Right cardiac atrium (tissue), 5 donors: ENCODE measurements around the gene TMEM222. TPM values are rescaled to one million over a fixed set of nuclear protein-coding genes. Genes with fewer than 3 reads are reported as not detected.
"Not testable (repeated sequence)": the region's sequence is repeated elsewhere in the genome, so short reads cannot be mapped to it uniquely, and the experiment has no call there.

ENCODE experiments used
- ATAC-seq, 2 donors: fragments of 200-7000 bp; cut with Tn5 transposase; one replicate each; pipeline versions ENCODE4 v1.8.0 to v1.9.1; 2020; ENCODE audit warnings: moderate library complexity in 2 of 2, mild to moderate bottlenecking in 1 of 2
- DNase-seq, 3 donors: peaks; one replicate each; pipeline ENCODE4 v3.0.0-alpha.2; 2020
- H3K27ac ChIP-seq: one replicate; pipeline ENCODE4 v1.5.1; 2013; ENCODE audit warnings: mild to moderate bottlenecking, low read length, control low read depth, moderate library complexity
- H3K27me3 ChIP-seq: one replicate; pipeline ENCODE4 v1.6.1; 2013; ENCODE audit not compliant: control insufficient read depth, insufficient read depth
- H3K4me1 ChIP-seq: one replicate; pipeline ENCODE4 v1.6.1; 2013; ENCODE audit warnings: low read length; ENCODE audit not compliant: control insufficient read depth, insufficient read depth
- H3K4me3 ChIP-seq: one replicate; pipeline ENCODE4 v1.5.1; 2013; ENCODE audit warnings: low read length, control low read depth
- H3K9me3 ChIP-seq: one replicate; pipeline ENCODE4 v1.6.1; 2013; ENCODE audit warnings: low read length; ENCODE audit not compliant: control insufficient read depth
- WGBS: extraction: QIAGEN DNeasy Blood & Tissue Kit; methylation state at CpG from one replicate; pipeline ENCODE4 v1.1.7; 2013; 5-methylcytosine and 5-hydroxymethylcytosine counted together
- intact Hi-C, 4 donors: fragments of 100-400 bp; cut with DNase I; formaldehyde crosslinking; loops; one replicate each; pipeline versions ENCODE4 v1.11.0 to v1.14.0; 2022 to 2023
- long read RNA-seq, 4 donors: library from polyadenylated mRNA; unstranded; transcript quantifications; one replicate each; pipeline ENCODE4 v2.0.0, GENCODE V29; 2020 to 2021
- polyA plus RNA-seq: library from polyadenylated mRNA; stranded (reverse); fragments of 200-250 nt; gene quantifications from one replicate; pipeline ENCODE4 v1.2.3, GENCODE V29; 2013
- total RNA-seq, 4 donors: library from RNA; stranded (reverse); fragmentation: NEBNext Ultra II Directional; extraction: Animal tissue kit (Norgen Biotek cat#: 25700); gene quantifications; one replicate each; pipeline ENCODE4 v1.2.1, GENCODE V29; 2021
- donor health status: healthy with polysubstance abuse.
- donor health status: DM: no; HTN: yes; CAD: no.
- donor health status: DM: no; HTN: no; CAD: no.
- donor health status: DM: no; HTN: yes; CAD: no; lungs with severe emphysema.
- donor health status: DM: yes; HTN: yes; CAD: no.

The TMEM222 gene
- total RNA-seq (10 to 100 TPM; 20.8 to 29.5 (median 27.1) TPM), polyA plus RNA-seq (26.9 TPM)
- long read RNA-seq, donor 1, transcript TMEM222-211 (6 exons, 1,613 nt): major isoform, 33 of 45 reads
- long read RNA-seq, donor 1, partial matches to known transcripts: 3 of 45 reads
- long read RNA-seq, donor 1, other reads (novel, unspliced or antisense): 4 of 45 reads
- long read RNA-seq, donor 2, transcript TMEM222-211 (6 exons, 1,613 nt): major isoform, 12 of 21 reads
- long read RNA-seq, donor 2, partial matches to known transcripts: 1 of 21 reads
- long read RNA-seq, donor 2, other reads (novel, unspliced or antisense): 3 of 21 reads
- long read RNA-seq, donor 3, transcript TMEM222-211 (6 exons, 1,613 nt): major isoform, 115 of 135 reads
- long read RNA-seq, donor 3, transcript TMEM222-202 (7 exons, 1,665 nt): minor isoform, 12 of 135 reads
- long read RNA-seq, donor 3, partial matches to known transcripts: 1 of 135 reads
- long read RNA-seq, donor 3, other reads (novel, unspliced or antisense): 4 of 135 reads
- long read RNA-seq, donor 4, transcript TMEM222-211 (6 exons, 1,613 nt): major isoform, 26 of 27 reads
- long read RNA-seq, donor 4, partial matches to known transcripts: 0 of 27 reads
- long read RNA-seq, donor 4, other reads (novel, unspliced or antisense): 1 of 27 reads

DNA sequence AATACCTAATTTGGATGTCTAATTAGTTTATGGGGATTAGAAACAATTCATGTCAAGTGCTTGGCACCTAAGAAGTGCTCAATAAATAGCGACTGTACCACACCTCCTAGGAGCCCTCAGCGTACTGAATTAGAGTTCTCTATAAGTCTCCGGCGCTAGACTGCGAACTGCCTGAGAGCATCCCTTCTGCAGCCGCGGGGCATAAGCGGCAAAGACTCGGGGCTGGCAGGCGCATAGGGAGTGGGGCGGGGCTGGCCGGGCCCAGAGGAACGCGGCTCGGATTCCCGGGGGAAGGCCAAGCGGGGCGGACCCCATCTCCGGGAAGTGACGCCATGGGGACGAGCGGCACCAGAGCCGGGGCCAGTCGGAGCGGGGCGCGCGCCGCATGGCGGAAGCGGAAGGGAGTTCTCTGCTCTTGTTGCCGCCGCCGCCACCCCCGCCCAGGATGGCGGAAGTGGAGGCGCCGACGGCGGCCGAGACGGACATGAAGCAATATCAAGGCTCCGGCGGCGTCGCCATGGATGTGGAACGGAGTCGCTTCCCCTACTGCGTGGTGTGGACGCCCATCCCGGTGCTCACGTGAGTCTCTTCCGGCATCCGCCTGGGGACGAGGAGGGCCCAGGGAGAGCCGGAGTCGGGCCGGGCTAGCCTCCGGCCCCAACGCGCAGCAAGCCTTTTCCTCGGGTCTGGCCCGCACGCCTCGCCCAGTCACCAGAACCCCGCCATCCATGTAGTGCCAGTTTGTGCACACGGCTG, at the start of gene TMEM222:
Gene TMEM222, plus strand, starts transcription at position 351 of the 756 bp plus-strand sequence. Its CDS starts 35 bp downstream, at position 386.
- DNase-seq: peak; percentile 98 to 99 (median 99)
- no peaks in the 10 kb centered on the region for H3K27me3 ChIP-seq
- peak within 1 kb of the TSS; percentile 88 for H3K27ac ChIP-seq
- peak within 1 kb of the TSS; percentile 69 for H3K4me3 ChIP-seq
- WGBS: under 1% methylated on average over 67 of the region's 67 CpGs
- peak; percentile 98 to 99 for ATAC-seq
- H3K9me3 ChIP-seq: no peaks in the 10 kb centered on the region
- intact Hi-C loops: no loop called here
- H3K4me1 ChIP-seq: no peaks in the 10 kb centered on the region

GRCh38 chr1:27274204-27274603, 47.8 kb upstream of the TMEM222 start:
- Histone ChIP-seq H3K27ac (no peak overlapping the region), H3K27me3 (no peaks in the 10 kb centered on the region), H3K4me3 (no peak overlapping the region), H3K9me3 (no peaks in the 10 kb centered on the region), H3K4me1 (no peaks in the 10 kb centered on the region)
- WGBS: 93% methylated on average over 1 of the region's 1 CpG
- intact Hi-C loops: no loop called here
- ATAC-seq: no peak
- DNase-seq: no peak

GRCh38 chr1:27275696-27276095, 46.3 kb upstream of the TMEM222 start:
- Histone ChIP-seq H3K27me3 (no peaks in the 10 kb centered on the region), H3K27ac (no peak overlapping the region), H3K9me3 (no peaks in the 10 kb centered on the region), H3K4me1 (no peaks in the 10 kb centered on the region), H3K4me3 (no peak overlapping the region)
- intact Hi-C loops: no loop called here
- DNase-seq (no peak), ATAC-seq (no peak)
- WGBS: 60% methylated on average over 3 of the region's 3 CpGs

- ATAC-seq (peak; percentile 75 to 90), DNase-seq (peak; percentile 85 to 96 (median 89))
- Histone ChIP-seq H3K27ac (no peak overlapping the region), H3K4me3 (no peak overlapping the region), H3K27me3 (no peaks in the 10 kb centered on the region), H3K9me3 (no peaks in the 10 kb centered on the region), H3K4me1 (no peaks in the 10 kb centered on the region)
- intact Hi-C loops: loop anchor here (2.0 to 10.0 kb wide), 7 partner anchors 87 to 242 kb away; no protein-coding TSS in a partner anchor
- 49% methylated on average over 11 of the region's 11 CpGs for WGBS
Measured at GRCh38 chr1:27284425-27285273, 37.3 kb upstream of the TMEM222 start.

DNA sequence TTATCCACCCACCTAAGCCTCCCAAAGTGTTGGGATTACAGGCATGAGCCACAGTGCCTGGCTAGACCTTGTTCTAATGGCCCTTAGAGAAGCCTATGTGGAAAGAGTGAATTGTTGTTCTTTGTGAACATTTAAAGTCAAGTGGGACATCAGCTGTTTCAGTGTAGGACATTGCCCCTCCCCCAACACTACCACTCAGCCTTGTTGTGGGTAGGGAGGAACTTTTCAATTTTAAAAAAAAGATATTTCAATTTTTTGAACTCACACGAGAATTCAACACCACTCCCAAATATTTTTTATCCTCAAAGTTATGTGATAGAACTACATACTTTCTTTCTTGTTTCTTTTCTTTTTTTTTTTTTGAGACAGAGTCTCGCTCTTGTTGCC, 36.7 kb upstream of the TMEM222 start:
- DNase-seq (no peak), ATAC-seq (no peak)
- Histone ChIP-seq H3K27me3 (no peaks in the 10 kb centered on the region), H3K27ac (no peak overlapping the region), H3K9me3 (no peaks in the 10 kb centered on the region), H3K4me3 (no peak overlapping the region), H3K4me1 (no peaks in the 10 kb centered on the region)
- WGBS: 81% methylated on average over 2 of the region's 2 CpGs
- intact Hi-C loops: loop anchor here in 2 of 4 donors (2.0 to 10.0 kb wide), 3 partner anchors 90 to 240 kb away; no protein-coding TSS in a partner anchor

- not testable (repeated sequence) for H3K27me3 ChIP-seq, ATAC-seq, H3K4me1 ChIP-seq, DNase-seq, H3K4me3 ChIP-seq, H3K9me3 ChIP-seq, H3K27ac ChIP-seq
- intact Hi-C loops: loop anchor here in 2 of 4 donors (2.0 to 10.0 kb wide), 3 partner anchors 91 to 241 kb away; no protein-coding TSS in a partner anchor
- 94% methylated on average over 7 of the region's 7 CpGs for WGBS
Measured at GRCh38 chr1:27285821-27286220, 36.1 kb upstream of the TMEM222 start.

DNA sequence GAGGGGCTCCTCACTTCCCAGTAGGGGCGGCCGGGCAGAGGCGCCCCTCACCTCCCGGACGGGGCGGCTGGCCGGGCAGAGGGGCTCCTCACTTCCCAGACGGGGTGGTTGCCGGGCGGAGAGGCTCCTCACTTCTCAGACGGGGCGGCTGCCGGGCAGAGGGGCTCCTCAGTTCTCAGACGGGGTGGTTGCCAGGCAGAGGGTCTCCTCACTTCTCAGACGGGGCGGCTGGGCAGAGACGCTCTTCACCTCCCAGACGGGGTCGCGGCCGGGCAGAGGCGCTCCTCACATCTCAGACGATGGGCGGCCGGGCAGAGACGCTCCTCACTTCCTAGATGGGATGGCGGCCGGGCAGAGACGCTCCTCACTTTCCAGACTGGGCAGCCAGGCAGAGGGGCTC, 32.8 kb upstream of the TMEM222 start:
- not testable (repeated sequence) for H3K4me1 ChIP-seq, H3K4me3 ChIP-seq, H3K27me3 ChIP-seq, DNase-seq, H3K9me3 ChIP-seq, H3K27ac ChIP-seq, ATAC-seq
- 96% methylated on average over 28 of the region's 29 CpGs for WGBS
- intact Hi-C loops: loop anchor here in 2 of 4 donors (10.0 kb wide), 2 partner anchors 94 to 244 kb away; no protein-coding TSS in a partner anchor

GRCh38 chr1:27290581-27290980, 31.4 kb upstream of the TMEM222 start:
- H3K27ac ChIP-seq: no peak overlapping the region
- no peak for ATAC-seq
- H3K27me3 ChIP-seq: no peaks in the 10 kb centered on the region
- no peak overlapping the region for H3K4me3 ChIP-seq
- 86% methylated on average over 3 of the region's 3 CpGs for WGBS
- DNase-seq: no peak
- no peaks in the 10 kb centered on the region for H3K9me3 ChIP-seq
- no peaks in the 10 kb centered on the region for H3K4me1 ChIP-seq
- intact Hi-C loops: loop anchor here in 1 of 4 donors (10.0 kb wide), 1 partner anchor 374 kb away; no protein-coding TSS in a partner anchor

DNA sequence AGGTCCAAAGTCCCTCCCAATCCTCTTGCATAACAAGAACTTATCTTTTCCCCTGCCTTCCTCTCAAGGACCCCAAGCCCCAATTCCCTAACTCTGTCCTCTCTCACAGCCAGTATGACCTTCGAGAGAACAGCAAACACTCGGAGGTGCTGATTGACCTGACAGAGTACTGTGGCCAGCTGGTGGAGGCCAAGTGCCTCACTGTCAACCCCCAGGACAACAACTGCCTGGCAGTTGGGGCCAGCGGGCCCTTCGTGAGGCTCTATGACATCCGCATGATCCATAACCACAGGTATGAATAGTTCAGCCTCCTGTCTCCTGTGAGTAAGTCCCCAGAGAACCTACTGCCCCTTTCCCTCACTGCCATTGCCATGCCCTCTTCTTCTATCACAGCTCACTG, 29.9 kb upstream of the TMEM222 start:
- Histone ChIP-seq H3K4me3 (no peak overlapping the region), H3K27me3 (no peaks in the 10 kb centered on the region), H3K9me3 (no peaks in the 10 kb centered on the region), H3K4me1 (no peaks in the 10 kb centered on the region), H3K27ac (no peak overlapping the region)
- no peak for DNase-seq
- intact Hi-C loops: loop anchor here in 1 of 4 donors (10.0 kb wide), 1 partner anchor 373 kb away; no protein-coding TSS in a partner anchor
- 74% methylated on average over 5 of the region's 5 CpGs for WGBS
- ATAC-seq: peak; percentile 35 to 43

DNA sequence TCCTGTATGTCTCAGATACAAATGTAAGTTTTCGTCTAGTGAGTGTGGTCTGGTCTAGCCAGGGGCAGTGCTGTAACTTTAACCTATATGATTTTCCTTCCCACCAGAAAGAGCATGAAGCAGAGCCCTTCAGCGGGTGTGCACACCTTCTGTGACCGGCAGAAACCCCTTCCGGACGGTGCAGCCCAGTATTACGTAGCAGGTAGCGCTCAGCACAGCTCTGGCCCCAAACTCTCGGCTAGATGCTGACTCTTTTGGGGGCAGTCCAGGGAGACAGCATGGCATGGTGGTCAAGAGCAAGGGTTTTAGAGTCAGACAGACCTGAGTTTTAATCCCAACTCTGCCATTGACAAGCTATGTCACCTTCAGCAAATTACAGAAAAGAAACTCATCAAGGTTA, 28.0 kb upstream of the TMEM222 start:
- no peak overlapping the region for H3K27ac ChIP-seq
- H3K27me3 ChIP-seq: no peaks in the 10 kb centered on the region
- 91% methylated on average over 8 of the region's 8 CpGs for WGBS
- intact Hi-C loops: loop anchor here in 1 of 4 donors (10.0 kb wide), 1 partner anchor 371 kb away; no protein-coding TSS in a partner anchor
- peaks cover 3% of the 10 kb centered on the region for H3K4me1 ChIP-seq
- no peak overlapping the region for H3K4me3 ChIP-seq
- H3K9me3 ChIP-seq: no peaks in the 10 kb centered on the region
- ATAC-seq (no peak), DNase-seq (no peak)
